ENCODE results near the gene FHIT. TPM values are rescaled to one million over a fixed set of nuclear protein-coding genes. Genes with fewer than 3 reads are reported as not detected.

Gene FHIT
- total and polyA plus RNA-seq, 11 donors = 4.2 to 26.8 (median 16.5) TPM

DNA sequence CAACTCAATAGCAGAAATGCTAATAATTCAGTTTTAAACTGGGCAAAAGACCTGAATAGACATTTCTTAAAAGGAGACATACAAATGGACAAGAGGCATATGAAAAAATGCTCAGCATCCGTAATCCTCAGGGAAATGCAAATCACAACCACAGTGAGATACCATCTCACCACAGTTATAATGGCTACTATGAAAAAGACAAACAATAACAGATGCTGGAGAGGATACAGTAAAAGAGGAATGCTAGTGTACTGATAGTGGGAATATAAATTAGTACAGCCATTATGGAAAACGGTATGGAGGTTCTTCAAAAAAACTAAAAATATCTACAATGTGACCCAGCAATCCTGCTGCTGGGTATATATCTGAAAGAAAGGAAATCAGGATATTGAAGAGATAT, 367.2 kb downstream of the FHIT start:
- Histone ChIP-seq H3K4me3 (no peak overlapping the region), H3K9me3 (peaks cover 0 to 49% (median 15%) of the 10 kb centered on the region in 12 donors), H3K4me1 (no peaks in the 10 kb centered on the region), H3K27ac (no peak overlapping the region), H3K36me3 (no peaks in the 10 kb centered on the region), H3K27me3 (no peaks in the 10 kb centered on the region)
- intact Hi-C loops (cut with DNase I) = no loop called here
- no peak for TF ChIP-seq POLR2A (IDR thresholded peaks at IDR 0.05)
- ATAC-seq = no peak
- DNase-seq = no peak
- 58 to 87% (median 60%) methylated on average over 2 of the region's 2 CpGs for WGBS, 4 donors

DNA sequence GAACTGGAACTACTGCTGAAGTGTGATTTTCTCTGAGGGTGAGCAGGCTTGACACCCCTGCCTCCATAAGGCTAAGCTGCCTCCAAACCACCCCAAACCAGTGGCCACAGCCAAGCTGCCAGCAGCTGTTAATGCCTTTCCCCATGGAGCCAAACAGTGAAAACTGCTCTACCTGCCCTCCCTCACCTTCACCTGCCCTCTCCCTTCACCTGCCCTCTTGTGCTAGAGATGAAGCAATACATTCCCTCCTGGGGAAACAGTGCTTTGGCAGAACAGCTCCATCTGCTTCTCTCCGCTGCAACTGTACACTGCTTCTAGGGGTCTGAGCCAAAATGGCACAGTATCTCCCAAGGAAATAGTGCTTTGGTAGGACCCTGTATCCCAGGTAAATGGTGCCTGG, 374.1 kb downstream of the FHIT start:
- H3K36me3 ChIP-seq = no peaks in the 10 kb centered on the region
- no peak overlapping the region for H3K27ac ChIP-seq
- H3K4me3 ChIP-seq = no peak overlapping the region
- H3K4me1 ChIP-seq = no peaks in the 10 kb centered on the region
- TF ChIP-seq CTCF (IDR thresholded peaks at IDR 0.05) (no peak), POLR2A (IDR thresholded peaks at IDR 0.05) (no peak)
- ATAC-seq = no peak
- H3K27me3 ChIP-seq = no peaks in the 10 kb centered on the region
- intact Hi-C loops (cut with DNase I) = no loop called here
- peaks cover 0 to 24% (median 14%) of the 10 kb centered on the region in 12 donors for H3K9me3 ChIP-seq
- DNase-seq = no peak
- 90 to 100% (median 98%) methylated on average over 1 of the region's 1 CpG for WGBS, 4 donors

DNA sequence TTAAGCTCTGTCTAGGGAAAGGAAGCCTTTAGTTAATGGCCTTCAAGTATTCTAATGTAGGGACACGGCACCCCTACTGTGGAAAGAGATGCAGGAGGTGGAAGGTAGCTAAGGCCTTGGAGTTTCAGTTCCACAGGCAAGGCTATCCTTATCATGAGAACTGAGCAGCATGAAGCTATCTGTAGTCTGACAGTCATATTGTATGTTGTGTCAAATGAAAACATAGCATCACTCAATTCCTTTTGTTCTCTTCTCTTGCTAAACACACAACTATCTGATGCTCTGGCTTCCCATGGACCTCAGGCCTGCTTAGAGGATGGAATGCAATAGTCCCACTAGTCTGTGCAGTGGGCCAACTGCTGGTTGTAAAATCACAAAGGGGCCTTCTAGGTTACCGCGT, 380.9 kb downstream of the FHIT start:
- peaks cover 0 to 18% (median 0%) of the 10 kb centered on the region in 12 donors for H3K9me3 ChIP-seq
- ATAC-seq = no peak
- no peak for DNase-seq
- TF ChIP-seq CTCF (IDR thresholded peaks at IDR 0.05) = no peak
- TF ChIP-seq POLR2A (IDR thresholded peaks at IDR 0.05) = no peak
- H3K27ac ChIP-seq = no peak overlapping the region
- H3K4me1 ChIP-seq = no peaks in the 10 kb centered on the region
- H3K36me3 ChIP-seq = no peaks in the 10 kb centered on the region
- intact Hi-C loops (cut with DNase I) = no loop called here
- 93 to 97% (median 96%) methylated on average over 3 of the region's 3 CpGs for WGBS, 4 donors
- no peaks in the 10 kb centered on the region for H3K27me3 ChIP-seq
- no peak overlapping the region for H3K4me3 ChIP-seq

- no peaks in the 10 kb centered on the region for H3K4me1 ChIP-seq
- H3K4me3 ChIP-seq = no peak overlapping the region
- no peaks in the 10 kb centered on the region for H3K36me3 ChIP-seq
- H3K27ac ChIP-seq = no peak overlapping the region
- intact Hi-C loops (cut with DNase I) = no loop called here
- no peaks in the 10 kb centered on the region for H3K27me3 ChIP-seq
- TF ChIP-seq CTCF (IDR thresholded peaks at IDR 0.05) (no peak), POLR2A (IDR thresholded peaks at IDR 0.05) (no peak)
- ATAC-seq = no peak
- H3K9me3 ChIP-seq = peaks cover 0 to 24% (median 0%) of the 10 kb centered on the region in 12 donors
- no peak for DNase-seq
Observed at GRCh38 chr3:60867200-60867599, 384.1 kb downstream of the FHIT start.
